GM11168 (cell line): ENCODE measurements around the gene ATP2C1.

ENCODE experiments used
- in situ Hi-C: fragments of 300-500 bp; cut with MboI; formaldehyde crosslinking; loops from one replicate; pipeline ENCODE4 v1.12.0; 2022; ENCODE audit warnings: low sequenced_read_pairs; ENCODE audit not compliant: unreplicated experiment

Gene ATP2C1

GRCh38 chr3:131031660-131032059 is 137.8 kb downstream of the ATP2C1 start:
- in situ Hi-C loops, result loop anchor here (25.0 kb wide), 1 partner anchor 981 kb away; no protein-coding TSS in a partner anchor

- in situ Hi-C loops, result loop anchor here (25.0 kb wide), 1 partner anchor 979 kb away; no protein-coding TSS in a partner anchor
Measured at GRCh38 chr3:131033480-131034080, 139.7 kb downstream of the ATP2C1 start.

DNA sequence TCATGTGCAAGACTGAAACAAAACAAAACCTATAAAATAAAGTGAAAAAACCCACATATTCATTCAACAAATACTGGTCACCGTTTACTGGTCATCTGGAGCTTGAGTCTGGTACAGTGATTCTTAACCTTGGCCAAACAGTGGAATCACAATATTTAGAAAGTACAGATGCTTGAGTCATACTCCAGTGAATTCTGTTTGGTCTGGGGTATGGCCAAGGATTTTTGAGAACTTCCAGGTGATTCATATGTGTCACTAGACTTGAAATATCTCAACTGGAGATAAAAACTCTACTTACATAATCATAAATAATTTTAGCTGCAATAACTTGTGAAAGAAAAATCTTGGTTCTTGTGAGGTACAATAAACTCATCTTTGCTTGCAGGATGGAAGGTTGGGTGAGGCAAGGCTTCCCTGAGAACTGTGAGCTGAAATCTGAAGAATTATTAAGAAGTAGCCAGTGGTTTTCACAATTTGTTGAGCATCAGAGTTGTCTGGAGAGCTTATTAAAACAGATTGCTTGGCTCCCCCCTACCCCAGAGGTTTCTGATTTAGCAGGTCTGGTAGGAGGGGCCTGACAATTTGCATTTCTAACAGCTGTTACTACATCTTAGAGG is 142.4 kb downstream of the ATP2C1 start:
- in situ Hi-C loops, result loop anchor here (25.0 kb wide), 1 partner anchor 976 kb away; no protein-coding TSS in a partner anchor

- in situ Hi-C loops, result loop anchor here (25.0 kb wide), 1 partner anchor 975 kb away; no protein-coding TSS in a partner anchor
Measured at GRCh38 chr3:131036986-131037385, 143.1 kb downstream of the ATP2C1 start.

DNA sequence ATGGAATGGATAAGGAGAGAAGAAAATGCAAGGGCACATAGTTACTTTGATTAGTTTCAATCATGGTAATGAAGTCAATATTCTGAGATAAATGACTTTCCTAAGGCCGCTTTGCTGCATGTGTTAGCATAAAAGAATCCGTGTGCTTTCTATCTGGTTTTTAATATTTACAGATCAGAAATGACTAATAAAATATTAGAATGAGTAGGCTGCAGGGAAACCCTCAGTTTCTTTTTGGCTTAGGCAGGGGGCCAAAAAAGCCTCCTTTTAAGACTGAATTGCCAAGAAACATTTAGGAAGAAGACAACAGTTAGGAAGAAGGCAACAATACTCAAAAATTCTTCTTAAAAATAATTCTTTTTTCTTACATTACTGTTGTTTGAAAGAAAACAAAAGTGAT is 144.4 kb downstream of the ATP2C1 start:
- in situ Hi-C loops, result loop anchor here (25.0 kb wide), 1 partner anchor 974 kb away; no protein-coding TSS in a partner anchor

- in situ Hi-C loops, result loop anchor here (10.0 to 25.0 kb wide), 2 partner anchors 322 to 970 kb away; no protein-coding TSS in a partner anchor
Measured at GRCh38 chr3:131042271-131042985, 148.5 kb downstream of the ATP2C1 start.

- in situ Hi-C loops, result loop anchor here (10.0 to 25.0 kb wide), 2 partner anchors 317 to 965 kb away; no protein-coding TSS in a partner anchor
Measured at GRCh38 chr3:131047582-131047981, 153.7 kb downstream of the ATP2C1 start.

DNA sequence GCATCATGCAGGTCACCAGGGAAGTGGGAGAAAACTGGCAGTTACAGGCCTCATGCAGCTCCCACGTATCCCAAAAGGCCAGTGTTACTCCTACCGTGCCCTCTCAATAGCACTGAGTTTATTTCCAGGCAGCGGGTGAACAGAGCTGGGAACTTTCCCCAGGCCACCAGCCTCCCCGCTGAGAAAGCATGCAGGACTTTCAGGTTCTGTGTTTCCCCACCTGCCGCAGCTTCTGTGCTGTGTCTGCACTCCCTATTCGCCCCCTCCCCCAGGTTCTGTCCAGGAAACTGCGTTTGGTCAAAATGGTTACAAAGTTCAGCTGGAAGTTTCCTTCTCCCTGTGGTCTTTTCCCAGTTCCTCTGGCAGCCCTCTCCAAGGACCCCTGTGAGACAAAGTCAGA is 154.1 kb downstream of the ATP2C1 start:
- in situ Hi-C loops, result loop anchor here (10.0 to 25.0 kb wide), 2 partner anchors 317 to 964 kb away; no protein-coding TSS in a partner anchor

GRCh38 chr3:131050001-131050400 is 156.1 kb downstream of the ATP2C1 start:
- in situ Hi-C loops, result no loop called here

DNA sequence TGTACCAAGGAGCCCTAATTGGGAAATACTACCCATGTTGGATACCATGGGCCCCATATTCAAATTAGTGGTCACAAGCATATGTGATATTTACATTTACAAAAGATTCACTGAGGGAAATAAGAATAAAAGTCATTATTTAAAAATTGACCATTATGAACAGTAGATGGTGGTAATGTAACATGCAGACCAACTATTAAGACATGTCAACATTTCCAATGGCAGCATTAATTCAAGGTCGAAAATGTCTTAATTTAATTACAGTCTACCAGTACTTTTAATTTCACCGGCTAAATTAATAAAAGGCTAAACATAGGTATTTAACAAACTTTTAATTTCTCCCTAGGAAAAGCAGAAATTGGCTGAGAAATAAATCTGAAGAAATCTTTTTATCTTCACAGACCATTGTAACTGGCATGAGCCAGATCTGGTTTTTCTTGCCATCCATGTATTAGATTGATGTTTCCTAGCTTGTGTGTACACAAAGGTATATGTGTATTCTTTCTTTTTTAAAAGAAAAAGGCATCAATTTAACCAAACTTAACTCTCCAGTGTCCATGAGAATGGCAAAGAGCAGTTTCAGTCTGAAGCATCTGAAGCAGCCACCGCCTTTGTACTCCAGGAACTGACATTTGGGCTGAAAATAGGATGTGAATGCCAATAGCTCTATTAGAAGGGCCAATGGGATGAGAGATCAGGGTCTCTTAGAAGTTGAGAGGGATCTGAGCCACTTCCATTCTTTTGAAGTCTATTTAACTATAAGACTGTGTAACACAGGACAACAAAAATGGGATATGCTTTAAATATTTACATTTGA is 159.4 kb downstream of the ATP2C1 start:
- in situ Hi-C loops, result no loop called here
